SKM-1 treated with dmso at 0.1 percent for 144 hours (cell line): ENCODE results near the gene RBM18.

Source experiments
- DNase-seq: peaks from one replicate; lab custom pipeline; 2025; ENCODE audit not compliant: unreplicated experiment; lab: John Stamatoyannopoulos, UW

Gene RBM18

GRCh38 chr9:122261469-122261881 lies 3.2 kb downstream of the RBM18 start:
- no peak for DNase-seq

GRCh38 chr9:122258886-122259415 lies 5.7 kb downstream of the RBM18 start:
- DNase-seq = no peak

GRCh38 chr9:122256206-122256605 lies 8.4 kb downstream of the RBM18 start:
- DNase-seq = no peak

- DNase-seq = no peak
Measured at GRCh38 chr9:122254761-122255160, 9.9 kb downstream of the RBM18 start.

GRCh38 chr9:122252796-122253195 lies 11.8 kb downstream of the RBM18 start:
- no peak for DNase-seq

DNA sequence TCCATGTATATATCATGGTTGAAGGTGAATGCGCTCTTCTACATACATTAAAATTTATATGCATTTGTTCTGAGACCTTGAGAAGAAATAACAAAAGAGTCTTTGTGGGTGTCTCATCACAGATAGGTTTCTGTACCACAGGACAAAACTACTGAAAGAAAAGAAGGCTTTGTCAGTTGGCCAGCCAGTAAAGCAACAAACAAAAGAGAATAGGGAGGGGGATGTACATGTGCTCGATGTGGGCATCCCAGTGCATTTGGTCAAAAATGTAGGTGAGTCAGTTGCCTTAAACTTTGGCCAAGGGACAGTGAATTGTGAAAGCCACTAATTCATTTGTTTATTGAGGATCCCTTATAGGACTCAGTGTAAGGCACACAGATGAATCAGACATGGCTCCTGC lies 13.3 kb downstream of the RBM18 start:
- no peak for DNase-seq

GRCh38 chr9:122248448-122248865 lies 16.2 kb downstream of the RBM18 start:
- DNase-seq = no peak

GRCh38 chr9:122246666-122247065 lies 18.0 kb downstream of the RBM18 start:
- no peak for DNase-seq

DNA sequence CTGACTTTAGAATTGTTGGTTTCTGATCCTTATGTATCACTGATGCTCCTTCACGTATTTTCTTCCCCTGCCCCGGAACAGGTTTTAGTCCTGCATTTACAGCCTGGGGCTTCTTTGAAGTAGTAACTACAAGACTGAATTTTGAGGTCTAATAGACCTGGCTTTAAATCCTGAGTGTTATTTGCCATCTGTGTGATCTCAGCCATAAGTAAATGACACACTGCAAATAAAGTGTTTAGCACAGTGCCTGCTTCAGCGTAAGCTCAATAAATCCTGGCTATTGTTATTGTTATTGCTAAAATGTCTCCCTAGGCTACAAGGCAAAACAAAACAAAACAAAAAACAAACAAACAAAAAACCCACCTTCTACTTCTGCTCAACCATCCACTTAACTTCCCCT lies 20.3 kb downstream of the RBM18 start:
- DNase-seq = no peak

DNA sequence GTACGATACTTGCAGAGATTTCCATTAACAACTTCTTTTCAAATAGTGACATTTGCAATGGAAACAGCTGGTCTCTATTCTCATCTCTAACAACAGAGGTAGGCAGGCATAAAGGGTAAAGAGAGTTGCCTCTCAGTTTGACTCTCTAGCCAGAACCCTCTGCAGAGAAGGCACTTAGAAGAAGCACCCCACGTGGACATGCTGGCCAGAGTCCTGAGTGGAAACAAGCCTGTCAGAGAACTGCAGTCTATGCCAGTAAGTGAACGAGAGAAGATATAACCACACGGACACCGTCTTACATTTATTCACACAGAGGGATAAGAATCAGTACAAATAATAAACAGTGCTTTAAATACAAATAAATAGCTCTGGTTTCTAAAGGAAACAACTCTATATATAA lies 24.9 kb downstream of the RBM18 start:
- DNase-seq = no peak

GRCh38 chr9:122236681-122237080 lies 28.0 kb downstream of the RBM18 start:
- no peak for DNase-seq

DNA sequence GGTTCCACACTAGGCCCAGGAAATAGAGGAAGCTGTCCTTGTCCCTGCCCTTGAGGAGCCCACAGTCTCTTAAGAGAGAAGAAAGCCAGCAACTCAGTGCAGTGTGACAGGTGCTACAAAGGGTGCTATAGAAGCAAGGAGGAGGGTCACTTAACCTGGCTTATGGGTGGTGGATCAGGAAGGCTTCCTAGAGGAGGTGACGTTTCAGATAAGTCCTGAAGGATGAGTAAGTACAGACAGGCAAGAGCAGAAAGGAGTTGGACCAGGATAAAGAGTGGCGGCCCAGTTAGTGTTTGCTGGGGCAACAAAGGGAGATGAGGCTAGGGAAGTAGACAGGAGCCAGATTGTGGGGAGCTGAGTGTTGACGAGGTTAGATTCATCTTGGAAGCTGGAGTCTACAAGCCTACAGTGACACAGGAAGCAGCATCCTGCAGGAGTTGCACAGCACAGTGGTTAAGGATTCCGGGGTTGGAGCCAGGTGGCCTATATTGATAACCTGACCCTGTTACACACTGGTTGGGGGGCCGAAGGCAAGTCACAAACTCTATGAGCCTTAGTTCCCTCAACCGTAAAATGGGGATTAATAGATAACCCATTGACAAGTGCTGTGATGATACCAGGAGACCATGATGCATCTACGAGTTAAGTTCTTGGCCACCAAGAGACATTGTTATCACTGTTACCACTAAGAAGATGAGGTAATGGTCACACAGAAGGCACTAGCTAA lies 30.5 kb downstream of the RBM18 start:
- no peak for DNase-seq

- no peak for DNase-seq
Measured at GRCh38 chr9:122232796-122233306, 31.8 kb downstream of the RBM18 start.

DNA sequence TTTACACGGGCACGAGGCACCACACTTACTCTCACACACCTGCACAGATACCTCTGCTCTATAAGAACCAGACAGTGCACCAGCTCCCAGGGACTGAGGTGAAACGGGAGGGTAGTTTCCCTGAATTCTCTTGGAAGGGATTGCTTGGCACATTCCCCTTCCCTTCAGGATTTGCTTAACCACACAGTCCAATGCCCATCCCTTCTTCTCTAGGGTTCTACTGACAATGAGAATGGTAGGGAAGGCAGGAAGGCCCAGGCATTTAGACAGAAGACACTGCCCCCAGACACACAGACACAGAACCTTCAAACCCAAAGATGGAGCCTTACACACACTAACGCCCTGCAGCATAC lies 35.2 kb downstream of the RBM18 start:
- DNase-seq = no peak

- no peak for DNase-seq
Measured at GRCh38 chr9:122228568-122229484, 35.8 kb downstream of the RBM18 start, which contains the start of gene LHX6. Gene LHX6 (minus strand): TSS chr9:122228957. CDS start chr9:122228740, 217 bp downstream.

- DNase-seq = no peak
Measured at GRCh38 chr9:122228191-122228567, 36.5 kb downstream of the RBM18 start.

GRCh38 chr9:122227575-122227900 lies 37.1 kb downstream of the RBM18 start:
- no peak for DNase-seq

DNA sequence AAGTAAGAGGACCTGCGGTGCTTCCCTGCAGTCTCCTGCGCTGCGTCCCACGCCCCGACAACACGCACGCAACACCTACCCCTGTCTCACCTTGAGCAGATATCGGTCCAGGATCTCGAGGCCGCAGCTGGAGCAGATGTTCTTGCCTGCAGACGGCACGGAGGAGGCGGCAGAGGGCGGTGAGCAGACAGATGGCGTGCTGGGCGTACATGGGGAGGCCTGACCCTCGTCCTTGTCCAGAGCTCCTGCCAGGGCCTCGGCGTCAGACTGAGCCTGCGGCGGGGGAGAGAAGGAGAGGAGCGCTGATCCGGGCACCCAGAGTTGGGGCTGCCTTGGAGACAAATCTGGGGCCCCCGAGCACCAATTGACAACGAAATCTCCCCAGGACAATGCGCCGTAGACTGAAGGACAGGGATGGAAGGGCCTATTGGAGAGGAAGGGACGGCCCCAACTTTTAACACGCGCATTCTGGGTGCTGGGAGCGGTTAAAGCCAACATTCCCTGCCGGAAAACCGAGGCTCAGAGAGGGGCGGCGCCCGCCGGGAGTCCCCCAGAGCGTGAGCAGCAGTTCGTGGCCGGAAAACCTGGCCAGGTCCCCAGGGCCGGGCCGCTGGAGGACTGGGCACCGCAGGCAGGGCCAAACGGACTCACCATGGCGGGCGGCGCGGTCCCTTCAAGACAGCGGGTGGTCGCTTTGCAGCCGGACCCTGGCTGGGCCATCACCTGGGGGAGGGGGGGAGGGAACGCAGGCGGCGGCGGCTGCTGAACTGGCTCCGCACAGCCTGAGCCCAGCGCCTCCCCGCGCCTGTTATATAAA lies 37.7 kb downstream of the RBM18 start:
- no peak for DNase-seq

GRCh38 chr9:122226142-122226757 lies 38.4 kb downstream of the RBM18 start:
- no peak for DNase-seq

DNA sequence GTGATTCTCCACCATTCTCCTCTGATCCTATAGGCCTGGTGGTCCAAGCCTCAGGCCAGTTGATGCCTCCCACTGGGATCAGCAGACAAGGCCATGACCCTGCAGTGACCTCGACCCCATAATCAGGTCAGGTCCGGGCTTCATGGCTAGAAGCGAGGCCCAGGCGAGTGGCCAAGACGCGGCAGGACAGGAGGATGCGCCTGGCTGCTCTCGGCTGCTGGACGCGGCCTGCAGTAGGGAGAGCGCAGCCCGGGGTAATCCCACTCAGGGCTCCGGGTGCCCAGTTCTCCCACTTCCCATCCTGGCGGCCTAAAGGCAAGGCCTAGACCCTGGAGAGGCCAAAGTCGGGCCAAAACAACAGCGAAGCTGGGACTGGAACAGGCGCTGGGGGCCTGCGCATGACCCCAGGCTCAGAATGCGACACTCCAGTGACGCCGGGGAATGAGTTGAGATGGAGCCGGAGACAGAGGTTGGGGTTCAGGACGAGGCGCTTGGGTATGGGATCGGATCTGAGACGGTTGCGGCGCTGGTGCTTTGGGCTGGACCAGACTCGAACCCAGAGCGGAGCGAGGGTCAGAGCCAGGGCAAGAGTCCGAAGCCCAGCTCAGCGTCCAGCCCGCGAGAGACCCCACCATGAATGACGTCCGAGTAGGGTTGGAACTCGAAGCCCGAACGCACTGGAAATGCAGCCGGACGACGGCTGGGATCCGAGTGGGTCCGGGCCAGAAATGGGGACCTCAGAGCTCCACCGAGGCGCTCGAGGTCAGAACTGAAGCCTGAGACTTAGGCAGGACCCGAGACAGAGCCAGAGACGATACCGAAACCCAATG lies 39.1 kb downstream of the RBM18 start:
- no peak for DNase-seq
